Astrocyte (in vitro differentiated cells and primary cell): Measurements from ENCODE around the gene ACTN1.

Experiments
- CTCF ChIP-seq: IDR thresholded peaks from 2 replicates; pipeline ENCODE4 v1.5.1; 2011; ENCODE audit warnings: low read depth, mild to moderate bottlenecking, inconsistent platforms, low read length, moderate library complexity; ENCODE audit not compliant: insufficient read depth
- EZH2 ChIP-seq: IDR thresholded peaks from 2 replicates; pipeline ENCODE4 v1.6.1; 2012; ENCODE audit warnings: mild to moderate bottlenecking, low read length, inconsistent platforms; ENCODE audit not compliant: insufficient read depth

- TF ChIP-seq CTCF (no peak), EZH2 (no peak)
Observed at GRCh38 chr14:68974759-68975347, 4.2 kb downstream of the ACTN1 start.
